Measurements from ENCODE around the gene GLTPD2. TPM values are rescaled to one million over a fixed set of nuclear protein-coding genes. Genes with fewer than 3 reads are reported as not detected.

Gene GLTPD2
- polyA plus RNA-seq, 10 donors, result 0.40 to 0.79 (median 0.56) TPM; not detected in 1

Other genes starting within 250 kb of the GLTPD2 start
- gene MYBBP1A, start 233.6 kb upstream of the GLTPD2 start, polyA plus RNA-seq (ENCODE audit: insufficient read length in 10 of 10), result 10 to 100 TPM; 25.9 to 41.9 (median 31.3) TPM
- 1 to 10 TPM in 2 of 10 donors, under 1 TPM in 7, not detected in 1; 0.10 to 2.1 (median 0.15) TPM for gene GGT6, start 228.4 kb upstream of the GLTPD2 start, polyA plus RNA-seq (ENCODE audit: insufficient read length in 10 of 10)
- 100 to 1,000 TPM in 8 of 10 donors, 10 to 100 TPM in 2; 45.2 to 166 (median 110) TPM for gene SMTNL2, start 204.4 kb upstream of the GLTPD2 start, polyA plus RNA-seq (ENCODE audit: insufficient read length in 10 of 10)
- 1 to 10 TPM in 1 of 10 donors, under 1 TPM in 9; 0.25 to 1.1 (median 0.44) TPM for gene ALOX15, start 147.3 kb upstream of the GLTPD2 start, polyA plus RNA-seq (ENCODE audit: insufficient read length in 10 of 10)
- gene PELP1, start 84.8 kb upstream of the GLTPD2 start, polyA plus RNA-seq (ENCODE audit: insufficient read length in 10 of 10), result 10 to 100 TPM; 26.8 to 34.6 (median 31.6) TPM
- 10 to 100 TPM; 17.8 to 25.8 (median 20.3) TPM for gene ARRB2, start 78.3 kb upstream of the GLTPD2 start, polyA plus RNA-seq (ENCODE audit: insufficient read length in 10 of 10)
- 10 to 100 TPM; 13.4 to 17.4 (median 15.8) TPM for gene MED11, start 57.5 kb upstream of the GLTPD2 start, polyA plus RNA-seq (ENCODE audit: insufficient read length in 10 of 10)
- under 1 TPM; 0.19 to 0.52 (median 0.30) TPM for gene ZMYND15, start 49.1 kb upstream of the GLTPD2 start, polyA plus RNA-seq (ENCODE audit: insufficient read length in 10 of 10)
- 1 to 10 TPM; 3.2 to 6.0 (median 5.2) TPM for gene CXCL16, start 49.0 kb upstream of the GLTPD2 start, polyA plus RNA-seq (ENCODE audit: insufficient read length in 10 of 10)
- gene TM4SF5, start 17.1 kb upstream of the GLTPD2 start, polyA plus RNA-seq (ENCODE audit: insufficient read length in 10 of 10), result not detected
- gene VMO1, start 2.6 kb upstream of the GLTPD2 start, polyA plus RNA-seq (ENCODE audit: insufficient read length in 10 of 10), result 1 to 10 TPM; 3.9 to 8.3 (median 5.8) TPM
- 100 to 1,000 TPM in 4 of 10 donors, 10 to 100 TPM in 6; 88.8 to 107 (median 96.2) TPM for gene PSMB6, start 7.2 kb downstream of the GLTPD2 start, polyA plus RNA-seq (ENCODE audit: insufficient read length in 10 of 10)
- 10 to 100 TPM; 15.4 to 35.0 (median 24.6) TPM for gene PLD2, start 18.2 kb downstream of the GLTPD2 start, polyA plus RNA-seq (ENCODE audit: insufficient read length in 10 of 10)
- gene MINK1, start 44.4 kb downstream of the GLTPD2 start, polyA plus RNA-seq (ENCODE audit: insufficient read length in 10 of 10), result 10 to 100 TPM; 24.8 to 47.0 (median 30.4) TPM
- 1 to 10 TPM in 8 of 10 donors, under 1 TPM in 2; 0.67 to 2.1 (median 1.4) TPM for gene C17orf107, start 110.6 kb downstream of the GLTPD2 start, polyA plus RNA-seq (ENCODE audit: insufficient read length in 10 of 10)
- gene CHRNE, start 114.1 kb downstream of the GLTPD2 start, polyA plus RNA-seq (ENCODE audit: insufficient read length in 10 of 10), result 1 to 10 TPM in 8 of 10 donors, under 1 TPM in 2; 0.67 to 5.5 (median 1.7) TPM
- 1 to 10 TPM in 4 of 10 donors, under 1 TPM in 6; 0.58 to 1.7 (median 0.81) TPM for gene GP1BA, start 143.3 kb downstream of the GLTPD2 start, polyA plus RNA-seq (ENCODE audit: insufficient read length in 10 of 10)
- gene SLC25A11, start 151.1 kb downstream of the GLTPD2 start, polyA plus RNA-seq (ENCODE audit: insufficient read length in 10 of 10), result 10 to 100 TPM; 41.8 to 58.0 (median 49.9) TPM
- gene RNF167, start 151.3 kb downstream of the GLTPD2 start, polyA plus RNA-seq (ENCODE audit: insufficient read length in 10 of 10), result 10 to 100 TPM; 61.9 to 77.7 (median 68.3) TPM
- 100 to 1,000 TPM; 282 to 440 (median 354) TPM for gene PFN1, start 159.6 kb downstream of the GLTPD2 start, polyA plus RNA-seq (ENCODE audit: insufficient read length in 10 of 10)
- 1,000 to 10,000 TPM in 9 of 10 donors, 100 to 1,000 TPM in 1; 770 to 2,512 (median 1,687) TPM for gene ENO3, start 162.2 kb downstream of the GLTPD2 start, polyA plus RNA-seq (ENCODE audit: insufficient read length in 10 of 10)
- 100 to 1,000 TPM in 2 of 10 donors, 10 to 100 TPM in 8; 78.8 to 113 (median 81.3) TPM for gene SPAG7, start 178.9 kb downstream of the GLTPD2 start, polyA plus RNA-seq (ENCODE audit: insufficient read length in 10 of 10)
- 10 to 100 TPM; 14.6 to 33.9 (median 21.6) TPM for gene CAMTA2, start 198.7 kb downstream of the GLTPD2 start, polyA plus RNA-seq (ENCODE audit: insufficient read length in 10 of 10)
- gene INCA1, start 208.6 kb downstream of the GLTPD2 start, polyA plus RNA-seq (ENCODE audit: insufficient read length in 10 of 10), result 1 to 10 TPM; 3.0 to 6.9 (median 4.2) TPM
- gene KIF1C, start 209.0 kb downstream of the GLTPD2 start, polyA plus RNA-seq (ENCODE audit: insufficient read length in 10 of 10), result 100 to 1,000 TPM in 5 of 10 donors, 10 to 100 TPM in 5; 74.9 to 113 (median 100) TPM
- under 1 TPM in 8 of 10 donors, not detected in 2; 0.07 to 0.28 (median 0.15) TPM for gene SLC52A1, start 246.5 kb downstream of the GLTPD2 start, polyA plus RNA-seq (ENCODE audit: insufficient read length in 10 of 10)

Data from muscle of back (tissue), 10 donors.